Renal cortical epithelial cell (primary cell): Measurements from ENCODE around the gene SAYSD1. TPM values are rescaled to one million over a fixed set of nuclear protein-coding genes. Genes with fewer than 3 reads are reported as not detected.
"Not testable (repeated sequence)": the region's sequence is repeated elsewhere in the genome, so short reads cannot be mapped to it uniquely, and the experiment has no call there.

Experiments
- DNase-seq: peaks from one replicate; pipeline ENCODE4 v3.0.0-alpha.2; 2011; ENCODE audit warnings: low read depth
- total RNA-seq: library from RNA; depleted of rRNA; stranded (reverse); fragments of >200 nt; gene quantifications from 2 replicates; pipeline ENCODE4 v1.2.3, GENCODE V29; 2014

Gene SAYSD1, protein sequence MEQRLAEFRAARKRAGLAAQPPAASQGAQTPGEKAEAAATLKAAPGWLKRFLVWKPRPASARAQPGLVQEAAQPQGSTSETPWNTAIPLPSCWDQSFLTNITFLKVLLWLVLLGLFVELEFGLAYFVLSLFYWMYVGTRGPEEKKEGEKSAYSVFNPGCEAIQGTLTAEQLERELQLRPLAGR
- total RNA-seq, result 15.5 and 19.0 TPM in 2 replicates

DNA sequence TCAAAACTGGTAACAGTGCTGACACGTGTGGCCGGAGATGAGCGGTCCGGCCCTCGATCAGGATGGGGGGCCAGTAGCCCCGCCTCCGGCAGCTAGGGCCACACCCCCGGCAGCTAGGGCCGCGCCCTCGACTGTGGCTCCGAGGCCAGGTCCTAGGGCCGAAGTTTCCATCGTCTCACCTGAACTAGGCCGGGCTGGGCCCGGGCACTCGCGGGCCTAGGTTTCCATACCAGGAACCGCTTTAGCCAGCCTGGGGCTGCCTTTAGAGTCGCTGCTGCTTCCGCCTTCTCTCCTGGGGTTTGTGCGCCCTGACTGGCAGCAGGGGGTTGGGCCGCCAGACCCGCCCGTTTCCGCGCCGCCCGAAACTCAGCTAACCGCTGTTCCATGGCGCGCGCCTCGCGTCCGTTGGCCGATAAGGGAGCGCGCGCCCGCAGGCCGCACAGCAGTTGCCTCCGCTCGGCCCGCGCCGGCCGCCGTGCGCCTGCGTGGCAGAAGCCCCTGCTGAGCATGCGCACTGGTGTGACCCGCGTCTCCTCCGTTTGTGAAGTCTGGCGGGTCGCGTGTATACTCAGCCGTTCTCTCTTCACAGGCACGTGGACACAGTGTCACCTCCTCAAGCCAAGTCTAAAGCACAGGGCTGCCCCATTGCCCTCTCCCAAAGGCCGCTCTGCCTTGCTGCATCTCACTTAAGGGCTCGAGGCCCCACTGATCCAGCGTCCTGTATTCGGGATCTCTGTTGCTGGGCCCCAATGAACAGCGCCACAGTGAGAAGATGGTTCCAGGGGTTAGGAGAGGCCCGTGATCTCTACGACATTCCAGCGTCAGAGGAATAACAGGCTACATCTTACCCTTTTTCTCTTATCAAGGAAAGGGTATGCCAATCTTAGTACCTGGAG is at the start of gene SAYSD1:
Gene SAYSD1 (minus strand): TSS at position 483 of the 896 bp plus-strand sequence. CDS start 97 bp downstream, at position 386.
- DNase-seq, result peak; percentile 71

DNA sequence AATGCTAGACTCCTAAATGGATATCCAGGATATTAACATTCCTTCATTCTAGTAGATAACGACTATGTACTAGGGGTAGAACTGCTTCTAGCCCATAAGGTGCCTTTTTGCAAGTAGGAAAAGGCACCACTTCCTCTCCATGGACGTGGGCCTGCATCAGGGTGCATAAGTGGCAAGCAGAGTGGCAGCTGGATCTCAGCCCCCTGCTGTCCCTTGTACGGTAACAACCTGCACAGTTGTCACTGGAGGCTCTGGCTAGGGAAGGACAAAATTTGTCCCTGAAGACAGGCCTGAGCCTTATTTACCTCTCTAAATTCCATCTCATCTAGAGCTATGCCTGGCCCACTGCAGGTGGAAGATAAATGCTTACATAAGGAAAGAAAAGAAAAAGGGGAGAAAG is 42.5 kb upstream of the SAYSD1 start:
- no peak for DNase-seq

DNA sequence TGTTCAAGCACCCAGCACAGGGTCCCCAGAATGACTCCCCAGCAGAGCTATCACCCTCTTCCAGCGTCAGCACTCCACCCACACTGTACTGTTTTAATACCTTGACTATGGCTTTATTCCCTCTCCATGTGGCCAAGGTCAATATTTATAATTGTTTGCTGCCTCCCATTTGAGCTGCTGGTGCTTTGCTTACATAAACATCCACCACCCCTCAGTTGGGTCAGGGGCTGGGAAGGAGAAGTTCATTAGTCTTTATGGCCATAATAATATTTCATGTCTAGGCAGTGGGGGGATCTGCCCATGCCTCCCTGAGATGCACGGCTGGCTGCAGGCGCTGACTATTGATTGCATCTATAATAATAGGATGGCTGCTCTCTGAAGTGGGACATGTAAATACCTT is 41.8 kb upstream of the SAYSD1 start:
- no peak for DNase-seq

DNA sequence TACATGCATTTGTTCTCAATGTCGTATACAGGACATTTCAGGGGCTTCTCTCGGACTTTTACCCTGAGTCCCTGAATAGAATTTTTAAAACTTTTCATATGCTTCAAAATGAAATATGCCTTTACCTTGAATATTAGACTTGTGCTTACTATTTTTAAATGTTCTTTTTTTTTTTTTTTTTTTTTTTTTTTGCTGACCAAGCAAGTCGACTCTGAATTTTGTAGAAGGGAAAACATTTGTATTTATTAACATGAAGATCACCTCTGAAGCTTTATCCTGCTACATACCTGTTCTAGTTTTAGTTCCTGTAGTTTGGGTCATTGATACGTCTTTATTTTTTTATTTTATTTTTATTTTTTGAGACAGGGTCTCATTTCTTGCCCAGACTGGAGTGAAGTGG is 39.7 kb upstream of the SAYSD1 start:
- DNase-seq, result no peak

DNA sequence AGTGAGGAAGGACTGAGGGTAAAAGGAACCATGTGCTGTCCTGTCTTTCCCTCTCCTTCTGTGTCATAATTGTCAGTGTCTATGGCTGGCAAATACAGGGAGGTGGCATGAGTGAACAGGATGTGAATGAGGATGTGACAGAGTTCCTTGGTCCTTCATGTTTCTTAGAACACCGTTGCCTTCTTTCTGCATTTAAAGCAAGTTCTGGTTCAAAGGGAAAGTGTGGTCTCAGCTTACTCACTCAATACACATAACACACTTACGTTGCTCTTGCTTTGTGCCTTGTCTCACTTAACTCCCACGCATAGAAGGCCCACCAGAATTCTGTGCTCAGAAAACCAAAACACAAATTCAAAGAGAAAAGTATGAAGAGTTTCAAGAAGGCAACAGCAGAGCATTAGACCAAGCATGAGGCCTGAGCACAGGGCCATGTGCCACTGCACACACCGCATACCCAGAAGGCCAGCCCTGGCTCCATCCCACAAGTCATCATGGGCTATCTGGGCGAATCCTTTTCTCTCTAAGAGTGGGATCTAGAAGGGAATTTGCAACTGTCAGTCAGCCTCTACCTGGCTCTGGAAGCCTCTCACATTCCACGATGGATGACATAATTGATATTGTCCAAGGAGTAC is 38.9 kb upstream of the SAYSD1 start:
- DNase-seq, result no peak

DNA sequence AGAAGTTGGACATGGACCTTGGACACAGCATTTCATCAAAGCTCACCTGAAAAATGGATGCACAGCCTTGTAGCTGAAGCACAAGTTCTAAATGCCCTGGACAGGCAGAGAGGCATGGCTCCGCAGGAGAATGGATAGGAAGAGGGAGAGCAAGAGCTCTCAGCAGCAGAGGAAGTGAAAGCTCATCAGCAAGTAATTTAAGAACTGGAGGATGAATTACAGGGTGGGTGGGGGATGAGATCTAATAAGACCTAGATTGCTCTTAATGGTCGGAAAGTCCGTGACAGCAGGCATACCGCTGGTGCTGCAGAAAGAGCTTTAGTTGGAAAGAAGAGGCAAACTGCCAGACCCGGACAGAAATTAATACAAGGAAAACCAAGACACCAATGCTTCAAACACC is 37.3 kb upstream of the SAYSD1 start:
- no peak for DNase-seq

DNA sequence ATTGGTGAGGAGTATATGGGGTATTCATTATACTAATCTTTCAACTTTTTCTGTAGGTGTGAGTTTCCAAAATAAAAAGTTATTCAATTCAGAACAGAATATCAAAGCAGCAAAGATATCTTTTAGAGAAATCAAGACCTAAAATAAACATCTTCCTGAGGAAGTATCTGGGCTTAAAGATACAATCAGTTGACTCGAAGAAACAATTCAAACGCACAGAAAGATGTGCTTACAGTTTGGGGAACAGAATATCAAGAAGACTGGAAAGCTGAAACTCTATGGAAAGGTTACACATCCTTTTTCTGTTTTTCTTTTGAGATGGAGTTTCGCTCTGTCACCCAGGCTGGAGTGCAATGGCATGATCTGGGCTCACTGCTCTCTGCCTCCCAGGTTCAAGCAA is 36.2 kb upstream of the SAYSD1 start:
- DNase-seq, result no peak

DNA sequence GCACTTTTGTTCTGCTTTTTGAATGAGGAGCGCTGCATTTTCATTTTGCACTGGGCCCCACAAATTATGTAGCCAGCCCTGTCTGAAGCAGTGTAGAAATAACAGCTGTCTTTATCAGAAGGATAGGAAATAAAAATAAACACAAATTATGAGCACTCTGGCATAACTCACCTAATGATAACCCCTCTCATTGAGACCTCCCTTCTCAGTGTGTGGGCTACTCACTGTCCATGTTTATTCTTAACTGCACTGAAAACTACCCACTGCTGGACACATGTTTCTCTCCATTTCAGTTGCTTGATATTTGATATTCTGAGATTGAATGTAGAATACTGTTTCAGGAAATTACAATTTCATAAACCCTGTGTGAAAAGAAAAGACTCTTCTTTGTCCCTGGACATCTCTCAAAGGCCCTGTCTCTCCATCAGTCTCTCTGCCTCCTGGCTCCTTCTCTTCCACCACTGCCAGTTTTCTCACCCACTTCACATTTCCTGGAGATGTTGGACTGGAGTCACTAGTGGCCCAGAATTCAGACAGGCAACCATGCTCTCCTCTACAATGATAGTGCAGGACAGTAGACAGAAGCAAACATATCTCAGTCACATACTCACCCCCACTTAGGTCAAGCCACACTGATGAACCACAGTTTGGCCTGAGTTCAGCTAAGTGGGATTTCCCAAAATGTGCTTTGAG is 29.6 kb upstream of the SAYSD1 start:
- no peak for DNase-seq

DNA sequence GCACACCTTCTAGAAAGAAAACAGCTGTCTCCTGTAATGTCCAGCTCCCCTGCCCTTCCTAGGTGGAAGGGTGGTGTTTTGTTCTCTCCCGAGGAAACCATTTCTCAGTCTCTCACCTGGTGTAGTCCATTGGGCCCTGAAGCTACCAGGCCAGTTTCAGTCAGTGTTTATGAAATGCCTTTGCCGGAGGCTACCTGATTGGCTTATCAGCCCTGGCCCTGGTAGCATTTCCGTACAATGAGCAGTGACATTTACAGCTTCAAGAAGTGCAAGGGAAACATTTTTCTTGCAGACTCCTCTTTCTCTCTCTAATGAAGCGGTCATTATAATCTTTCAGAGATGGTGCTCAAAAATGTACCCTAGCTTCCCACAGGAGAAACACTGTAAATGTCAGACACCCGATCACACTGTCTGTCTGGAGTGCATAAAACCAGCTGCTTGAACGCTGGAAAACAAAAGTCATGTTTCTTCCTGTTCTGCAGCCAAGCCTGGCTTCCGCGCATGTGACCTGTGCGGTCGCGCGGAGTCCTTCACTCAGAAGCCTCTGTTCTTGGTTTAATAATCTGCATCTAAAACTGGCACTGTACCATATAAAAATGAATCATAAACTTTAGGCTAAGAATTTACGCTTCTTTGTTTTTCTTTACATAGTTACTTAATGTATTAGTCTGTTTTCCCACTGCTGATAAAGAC is 28.4 kb upstream of the SAYSD1 start:
- no peak for DNase-seq

DNA sequence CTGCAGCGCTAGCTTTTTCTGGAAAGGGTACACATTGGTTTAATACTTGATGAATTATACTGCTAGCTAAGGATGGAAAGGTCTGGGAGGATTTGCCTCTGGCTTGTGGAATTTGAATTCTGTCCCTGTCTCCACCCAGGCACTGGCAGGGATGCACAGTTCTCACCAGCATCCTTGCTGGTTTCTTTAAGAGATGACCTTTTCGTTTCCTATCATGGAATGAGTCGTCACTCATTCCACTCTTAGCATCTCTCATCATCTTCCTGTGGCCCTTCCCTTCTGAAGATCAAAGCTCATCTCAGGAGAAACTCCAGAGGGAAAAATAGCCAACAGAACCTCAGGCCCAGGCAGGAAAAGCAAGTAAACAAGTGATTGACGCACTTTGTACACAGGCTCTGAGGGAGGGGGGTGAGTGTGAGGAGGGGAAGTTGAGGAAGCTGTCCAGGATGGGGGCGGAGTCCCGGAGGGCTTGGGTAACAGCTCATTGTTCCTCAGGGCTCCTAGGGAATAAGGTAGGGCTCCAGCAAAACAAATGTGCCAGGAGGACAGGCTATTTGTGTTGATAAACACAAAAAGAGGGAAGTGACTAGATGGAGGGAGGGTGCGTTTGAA is 25.7 kb upstream of the SAYSD1 start:
- no peak for DNase-seq

DNA sequence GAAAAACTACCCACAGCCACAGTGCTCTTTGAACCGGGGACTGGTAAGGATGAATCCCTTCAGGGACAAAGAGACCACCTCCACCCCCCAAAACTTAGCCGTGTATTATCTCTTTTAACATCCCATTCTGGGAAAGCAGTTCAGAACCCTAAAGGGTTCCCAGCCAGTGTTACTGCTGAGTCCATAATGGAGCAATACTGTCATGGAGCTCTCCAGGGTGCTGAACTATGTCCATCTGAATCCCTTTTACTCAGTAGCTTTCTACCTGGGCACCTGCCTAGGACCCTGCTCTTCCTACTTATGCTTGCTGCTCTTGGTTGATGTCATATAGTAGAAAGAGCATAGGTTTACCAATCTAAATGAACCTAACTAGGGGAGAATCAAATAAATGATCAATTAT is 22.3 kb upstream of the SAYSD1 start:
- peak; percentile 35 for DNase-seq

DNA sequence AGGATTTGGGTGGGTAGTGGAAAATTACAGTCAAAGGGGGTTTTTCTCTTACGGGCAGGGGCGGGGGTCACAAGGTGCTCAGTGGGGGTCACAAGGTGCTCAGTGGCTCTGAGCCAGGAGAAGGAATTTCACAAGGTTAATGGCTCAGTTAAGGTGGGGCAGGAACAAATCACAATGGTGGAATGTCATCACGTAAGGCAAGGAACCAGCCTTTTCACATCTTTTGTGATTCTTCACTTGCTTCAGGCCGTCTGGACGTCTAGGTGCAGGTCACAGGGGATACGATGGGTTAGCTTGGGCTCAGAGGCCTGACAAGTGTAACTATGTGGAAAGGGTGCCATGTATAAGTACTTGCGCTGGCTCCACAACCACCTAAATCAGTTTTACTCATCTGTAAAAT is 21.2 kb upstream of the SAYSD1 start:
- not testable (repeated sequence) for DNase-seq

DNA sequence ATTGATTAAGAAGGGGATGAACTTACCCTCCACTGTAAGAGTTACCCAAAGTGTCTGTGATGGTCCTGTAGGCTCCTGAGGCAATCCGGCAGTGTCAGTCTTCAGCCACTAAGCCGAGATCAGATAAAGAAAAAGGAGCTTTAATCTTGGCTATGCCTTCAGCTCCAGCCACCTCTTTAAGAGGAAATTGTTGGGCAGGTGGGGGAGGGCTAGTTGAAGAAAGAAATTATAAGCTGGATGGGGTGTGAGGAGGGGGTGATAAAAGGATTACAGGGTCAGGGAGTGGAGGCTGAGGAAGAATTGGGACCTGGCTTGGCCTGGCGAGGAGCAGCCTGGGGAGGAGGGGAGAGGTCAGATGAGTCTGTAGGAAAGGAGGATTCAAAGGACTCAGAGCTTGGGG is 19.8 kb upstream of the SAYSD1 start:
- DNase-seq, result not testable (repeated sequence)

DNA sequence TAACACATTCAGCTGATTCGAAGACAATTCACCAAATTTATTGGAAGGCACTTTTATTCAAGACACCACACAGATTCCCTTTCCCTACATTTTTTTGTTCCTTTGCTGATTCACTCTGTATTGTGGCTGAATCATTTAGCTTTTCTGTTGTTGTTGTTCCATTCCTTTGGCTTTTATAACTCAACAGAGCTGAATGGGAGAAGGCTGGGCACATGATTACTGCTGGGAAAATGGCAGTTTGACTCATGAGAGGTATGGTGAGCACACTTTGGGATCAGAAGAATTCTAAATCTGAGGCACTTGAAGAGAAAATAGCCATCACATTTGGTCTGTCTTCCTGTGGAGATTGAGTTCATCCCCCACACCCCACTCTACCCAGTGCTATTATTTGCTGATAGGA is 15.7 kb upstream of the SAYSD1 start:
- peak; percentile 48 for DNase-seq

DNA sequence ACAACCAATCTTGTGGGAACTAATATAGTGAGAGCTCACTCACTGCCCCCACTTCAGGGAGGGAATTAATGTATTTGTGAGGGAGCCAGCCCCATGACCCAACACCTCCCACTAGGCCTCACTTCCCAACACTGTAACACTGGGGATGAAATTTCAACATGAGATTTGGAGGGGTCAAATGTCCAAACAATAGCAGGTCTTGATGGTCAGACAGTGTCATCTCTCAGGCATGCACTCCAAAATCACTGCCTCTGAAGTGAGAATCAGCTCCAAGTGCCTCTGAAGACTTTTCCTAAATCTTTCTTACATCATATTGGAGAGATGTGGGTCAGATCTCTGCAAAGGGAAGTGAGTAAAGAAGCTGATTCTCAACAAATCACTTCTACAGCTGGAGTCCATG is 13.8 kb upstream of the SAYSD1 start:
- no peak for DNase-seq

DNA sequence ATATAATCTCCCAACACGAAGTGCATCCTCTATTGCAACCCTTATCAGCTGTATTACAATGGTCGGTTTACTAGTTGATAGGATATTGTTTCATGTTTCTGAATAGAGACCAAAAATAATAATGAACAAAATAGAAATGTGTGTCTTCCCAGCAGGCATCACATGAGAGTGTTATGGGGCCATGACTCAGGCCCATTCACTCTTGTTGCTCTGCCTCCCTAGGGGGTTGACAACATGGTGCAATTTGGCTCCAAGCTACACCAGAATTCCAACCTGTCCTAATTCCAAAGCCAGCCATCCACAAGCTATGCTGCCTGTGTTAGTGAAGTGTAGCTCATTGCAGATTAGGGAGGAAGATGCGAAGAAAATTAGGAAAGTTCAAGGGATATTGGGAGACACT is 13.1 kb upstream of the SAYSD1 start:
- no peak for DNase-seq

DNA sequence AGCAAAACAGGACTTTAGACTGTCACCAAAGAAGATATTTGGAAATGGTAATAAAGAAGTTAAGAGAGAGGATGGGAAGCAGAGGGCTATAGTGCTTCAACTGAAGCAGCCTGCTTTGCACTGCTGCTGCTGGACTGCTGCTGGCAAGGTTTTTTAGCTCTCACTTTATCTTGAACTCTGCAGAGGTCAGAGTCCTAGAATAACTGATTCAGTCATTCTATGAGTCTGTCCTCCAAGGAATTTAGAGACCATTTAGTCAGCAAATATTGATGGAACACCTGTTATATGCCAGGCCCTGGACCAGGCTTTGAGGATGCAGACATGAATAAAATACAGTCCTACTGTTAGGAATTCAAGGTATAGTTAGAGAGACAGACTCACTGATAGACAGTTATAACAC is 9.1 kb upstream of the SAYSD1 start:
- no peak for DNase-seq

DNA sequence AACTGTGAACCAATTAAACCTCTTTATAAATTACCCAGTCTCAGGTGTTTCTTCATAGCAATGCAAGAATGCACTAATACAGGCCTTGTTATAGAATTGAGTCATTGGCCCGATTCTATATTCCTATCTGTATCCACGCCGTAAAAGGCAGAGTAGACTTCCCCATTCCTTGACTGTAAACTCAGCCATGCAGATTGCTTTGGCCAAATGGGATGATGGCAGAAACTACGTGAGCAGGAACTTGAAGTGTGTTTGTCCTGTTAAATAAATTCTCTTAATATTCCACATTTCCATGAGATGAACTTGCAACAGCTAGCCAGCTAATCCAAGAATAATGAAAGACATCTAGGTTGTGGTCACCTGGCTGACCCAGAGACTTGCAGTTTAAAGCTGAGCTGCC is 3.9 kb upstream of the SAYSD1 start:
- DNase-seq, result no peak

DNA sequence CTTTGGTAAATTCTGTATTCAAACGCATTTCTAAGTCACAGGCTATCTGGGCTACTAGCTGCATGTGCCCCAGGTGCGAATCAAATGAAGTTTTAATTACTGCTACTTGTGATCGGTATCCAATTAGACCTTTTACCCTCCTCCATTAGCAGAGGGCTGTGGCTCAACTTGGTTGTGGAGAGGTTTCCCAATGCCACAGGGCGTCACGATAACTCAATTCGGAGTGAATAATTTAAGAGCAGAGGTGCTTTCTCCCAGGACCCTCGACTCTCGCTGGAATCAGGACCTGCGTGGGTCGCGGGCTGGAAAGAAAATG is 640 bp downstream of the SAYSD1 start:
- peak; percentile 23 for DNase-seq

DNA sequence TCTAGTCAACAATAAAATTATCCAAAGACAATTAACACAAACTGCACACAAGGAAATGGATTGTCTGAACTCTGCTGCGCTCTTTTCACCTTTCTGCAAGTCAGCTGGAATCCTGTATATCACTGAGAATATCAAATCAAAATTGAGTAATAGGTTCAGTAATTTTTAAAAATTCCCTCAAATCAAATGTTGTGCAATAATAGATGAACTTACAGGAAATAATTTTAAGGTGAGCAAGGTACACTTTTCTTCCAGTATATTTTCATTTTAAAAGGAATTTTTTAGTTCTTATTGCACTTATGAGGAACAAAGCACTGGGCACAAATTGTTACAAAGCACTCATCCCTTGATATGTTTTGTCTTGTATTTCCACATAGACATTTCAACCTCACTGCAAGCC is 1.2 kb downstream of the SAYSD1 start:
- no peak for DNase-seq

DNA sequence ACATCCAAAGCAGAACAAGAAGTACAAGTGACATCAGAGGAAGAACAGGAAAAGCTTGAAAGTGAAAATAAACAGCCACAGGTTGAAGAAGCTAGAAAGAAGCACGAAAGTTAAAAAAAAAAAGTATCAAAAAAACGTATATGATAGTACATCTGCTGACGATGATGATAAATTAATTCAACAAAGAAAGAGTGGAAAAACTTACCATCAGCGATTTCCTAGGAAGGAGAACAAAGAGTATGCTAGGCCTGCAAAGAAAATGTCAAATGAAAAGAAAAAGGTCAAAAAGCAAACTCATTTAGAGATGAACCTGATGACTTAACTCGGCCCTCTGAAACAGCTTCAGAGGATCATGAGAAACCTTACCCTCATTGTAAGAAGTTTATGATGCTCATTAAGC is 3.7 kb downstream of the SAYSD1 start:
- no peak for DNase-seq
